Erythroblast (primary cell): ENCODE results near the gene DNAJB14.

ENCODE experiments used
- GATA1 ChIP-seq: IDR thresholded peaks from 2 replicates; pipeline ENCODE4 v1.6.1; 2011; ENCODE audit warnings: low read depth, mild to moderate bottlenecking, control low read depth, low read length, moderate library complexity
- POLR2A ChIP-seq: IDR thresholded peaks from 2 replicates; pipeline ENCODE4 v1.6.1; 2011; ENCODE audit warnings: mild to moderate bottlenecking, low read length

DNA sequence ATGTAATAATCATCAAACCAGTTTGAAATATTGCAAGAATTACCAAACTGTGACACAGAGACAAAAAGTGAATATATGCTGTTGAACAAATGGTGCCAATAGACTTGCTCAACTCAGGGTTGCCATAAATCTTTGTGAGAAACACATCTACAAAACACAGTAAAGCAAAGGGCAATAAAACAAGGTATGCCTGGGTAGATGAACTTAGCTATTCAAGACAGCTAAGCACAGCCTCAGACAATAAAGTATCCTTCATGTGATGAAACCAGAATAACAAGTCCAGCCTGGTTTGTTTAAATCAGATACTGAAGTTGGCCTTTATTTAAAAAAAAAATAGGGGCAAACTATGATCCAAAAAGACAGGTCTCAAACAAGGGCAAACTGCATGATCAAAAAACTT lies 71.3 kb downstream of the DNAJB14 start:
- TF ChIP-seq POLR2A, result no peak
- no peak for TF ChIP-seq GATA1
